Endothelial cell of umbilical vein (primary cell): ENCODE results near the gene FZR1.

Source experiments
- CTCF ChIP-seq, 2 donors: IDR thresholded peaks; 1 replicate in 1 of 2; 2 replicates in 1 of 2; pipeline ENCODE4 v1.5.1; 2011; ENCODE audit warnings: low read length in 2 of 2, mild to moderate bottlenecking in 2 of 2, moderate library complexity in 2 of 2, control low read depth in 1 of 2, inconsistent platforms in 1 of 2, low read depth in 1 of 2; ENCODE audit not compliant: insufficient read depth in 1 of 2; ENCODE audit errors: extremely low read depth in 1 of 2
- EZH2 ChIP-seq: IDR thresholded peaks from 2 replicates; pipeline ENCODE4 v1.6.1; 2012; ENCODE audit warnings: borderline replicate concordance, low read depth, mild to moderate bottlenecking, moderate library complexity, low read length, inconsistent platforms; ENCODE audit not compliant: severe bottlenecking
- MYC ChIP-seq: IDR thresholded peaks from one replicate; pipeline ENCODE4 v1.6.1; 2011; ENCODE audit warnings: mild to moderate bottlenecking, low read depth, low read length

GRCh38 chr19:3518255-3518654 is 12.1 kb downstream of the FZR1 start:
- TF ChIP-seq CTCF (IDR thresholded peaks at IDR 0.05; ENCODE audit: extremely low read depth in 1 of 2, insufficient read depth in 1 of 2, low read depth in 1 of 2, low read length in 2 of 2) (no peak), MYC (no peak), EZH2 (no peak)
